Gastroesophageal sphincter (tissue), 4 donors: Measurements from ENCODE around the gene PAPPA. TPM values are rescaled to one million over a fixed set of nuclear protein-coding genes. Genes with fewer than 3 reads are reported as not detected.

Experiments used
- ATAC-seq: fragments of 150-250 bp; one replicate; pipeline ENCODE4 v1.9.1; 2016; ENCODE audit warnings: mild to moderate bottlenecking, moderate library complexity
- H3K27ac ChIP-seq, 4 donors: fragments of 200-600 bp; sonication (generic) in 3 of 4; 1 replicate in 3 of 4; 2 replicates in 1 of 4; pipeline ENCODE4 v1.5.1; 2016 to 2019
- H3K27me3 ChIP-seq: fragments of 200-600 bp; sonication (generic); one replicate; pipeline ENCODE4 v1.5.1; 2019
- H3K36me3 ChIP-seq, 2 donors: fragments of 200-600 bp; sonication (generic); one replicate each; pipeline ENCODE4 v1.5.1; 2019; ENCODE audit warnings: control low read depth in 1 of 2
- H3K4me1 ChIP-seq, 3 donors: fragments of 200-600 bp; sonication (generic); 1 replicate in 2 of 3; 2 replicates in 1 of 3; pipeline ENCODE4 v1.5.1; 2016 to 2019; ENCODE audit warnings: control low read depth in 2 of 3
- H3K4me3 ChIP-seq, 2 donors: fragments of 200-600 bp; sonication (generic); one replicate each; pipeline ENCODE4 v1.5.1; 2019; ENCODE audit warnings: mild to moderate bottlenecking in 1 of 2, moderate library complexity in 1 of 2
- H3K9me3 ChIP-seq, 3 donors: fragments of 200-600 bp; sonication (generic); one replicate each; pipeline ENCODE4 v1.5.1; 2017 to 2019; ENCODE audit warnings: control low read depth in 2 of 3
- CTCF ChIP-seq, 4 experiments: fragments of 200-600 bp in 2 of 4; fragments of 450-650 bp in 2 of 4; sonication (generic) in 1 of 4; IDR thresholded peaks; one replicate each; pipeline ENCODE4 v1.5.1; 2017 to 2019; ENCODE audit warnings: antibody characterized with exemption in 4 of 4, mild to moderate bottlenecking in 2 of 4, moderate library complexity in 2 of 4
- EP300 ChIP-seq: sonication (generic); formaldehyde crosslinking; IDR thresholded peaks from one replicate; pipeline ENCODE4 v1.6.1; 2017; ENCODE audit warnings: antibody characterized with exemption, mild to moderate bottlenecking
- POLR2A ChIP-seq, 2 donors: fragments of 450-650 bp; IDR thresholded peaks; one replicate each; pipeline ENCODE4 v1.6.1; 2017; ENCODE audit warnings: antibody characterized with exemption in 2 of 2, mild to moderate bottlenecking in 2 of 2, moderate library complexity in 1 of 2
- POLR2AphosphoS5 ChIP-seq: sonication (generic); formaldehyde crosslinking; IDR thresholded peaks from one replicate; pipeline ENCODE4 v1.6.1; 2017; ENCODE audit warnings: antibody characterized with exemption
- WGBS, 2 donors: methylation state at CpG; one replicate each; pipeline ENCODE4 v1.1.5; 2018; ENCODE audit warnings: low coverage in 1 of 2; 5-methylcytosine and 5-hydroxymethylcytosine counted together
- total RNA-seq, 4 donors: library from RNA; depleted of rRNA; stranded (reverse); fragments of >200 nt; gene quantifications; one replicate each; pipeline ENCODE4 v1.1.0, GENCODE V29; 2016

Gene PAPPA
- total RNA-seq, 4 donors from 2014 or later = 1.9 to 5.7 (median 3.2) TPM

GRCh38 chr9:116269250-116269649 is 115.7 kb downstream of the PAPPA start:
- Histone ChIP-seq H3K4me3 (no peak overlapping the region), H3K9me3 (no peaks in the 10 kb centered on the region), H3K4me1 (no peaks in the 10 kb centered on the region), H3K27ac (no peak overlapping the region), H3K36me3 (no peaks in the 10 kb centered on the region), H3K27me3 (no peaks in the 10 kb centered on the region)
- 69 to 86% methylated on average over 2 of the region's 2 CpGs for WGBS, 2 donors
- TF ChIP-seq EP300 (no peak), CTCF (IDR thresholded peaks at IDR 0.05) (no peak), POLR2A (IDR thresholded peaks at IDR 0.05) (no peak), POLR2AphosphoS5 (no peak)
- no peak for ATAC-seq

- Histone ChIP-seq H3K4me1 (no peaks in the 10 kb centered on the region), H3K36me3 (no peaks in the 10 kb centered on the region), H3K9me3 (no peaks in the 10 kb centered on the region), H3K27me3 (no peaks in the 10 kb centered on the region), H3K27ac (no peak overlapping the region), H3K4me3 (no peak overlapping the region)
- TF ChIP-seq POLR2A (IDR thresholded peaks at IDR 0.05) = no peak
- ATAC-seq = no peak
- WGBS, 2 donors = 70 to 81% methylated on average over 2 to 3 of the region's 3 CpGs
These were observed 117.0 kb downstream of the PAPPA start for GRCh38 chr9:116270546-116270945.

GRCh38 chr9:116271340-116271739 is 117.7 kb downstream of the PAPPA start:
- Histone ChIP-seq H3K27ac (no peak overlapping the region), H3K4me3 (no peak overlapping the region), H3K9me3 (no peaks in the 10 kb centered on the region), H3K4me1 (no peaks in the 10 kb centered on the region), H3K27me3 (no peaks in the 10 kb centered on the region), H3K36me3 (no peaks in the 10 kb centered on the region)
- ATAC-seq = no peak
- 84% methylated on average over 7 of the region's 7 CpGs for WGBS, 2 donors
- TF ChIP-seq POLR2AphosphoS5 = no peak
- no peak for TF ChIP-seq POLR2A (IDR thresholded peaks at IDR 0.05)
- no peak for TF ChIP-seq CTCF (IDR thresholded peaks at IDR 0.05)
- TF ChIP-seq EP300 = no peak

DNA sequence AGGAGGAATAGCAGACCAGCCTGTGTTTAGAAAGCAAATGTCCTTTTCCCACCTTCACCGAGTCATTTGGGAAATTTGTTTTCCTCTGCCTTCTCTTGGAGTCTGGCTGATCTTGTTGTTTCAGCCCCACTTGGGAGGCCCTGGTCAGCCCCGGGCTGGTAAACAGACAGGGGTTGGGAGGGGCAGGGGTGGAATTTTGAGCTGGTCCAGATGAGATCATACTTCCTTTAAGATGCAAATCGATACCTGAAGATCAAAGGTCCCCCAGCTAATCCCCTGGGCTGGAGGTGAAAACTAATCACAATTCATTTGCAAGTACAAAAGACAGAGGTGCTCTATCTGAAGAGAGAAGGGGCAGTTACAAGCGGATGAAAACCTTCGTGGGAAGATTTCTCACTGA is 118.4 kb downstream of the PAPPA start:
- H3K4me1 ChIP-seq = no peaks in the 10 kb centered on the region
- no peak for TF ChIP-seq EP300
- TF ChIP-seq POLR2A (IDR thresholded peaks at IDR 0.05) = no peak
- TF ChIP-seq CTCF (IDR thresholded peaks at IDR 0.05) = no peak
- no peak for TF ChIP-seq POLR2AphosphoS5
- H3K36me3 ChIP-seq = no peaks in the 10 kb centered on the region
- H3K27me3 ChIP-seq = no peaks in the 10 kb centered on the region
- no peak overlapping the region for H3K27ac ChIP-seq
- no peaks in the 10 kb centered on the region for H3K9me3 ChIP-seq
- ATAC-seq = no peak
- no peak overlapping the region for H3K4me3 ChIP-seq
- WGBS, 2 donors = 45 to 62% methylated on average over 2 to 4 of the region's 5 CpGs

GRCh38 chr9:116274293-116274692 is 120.7 kb downstream of the PAPPA start:
- Histone ChIP-seq H3K4me3 (no peak overlapping the region), H3K27ac (no peak overlapping the region), H3K9me3 (no peaks in the 10 kb centered on the region), H3K36me3 (no peaks in the 10 kb centered on the region), H3K4me1 (no peaks in the 10 kb centered on the region), H3K27me3 (no peaks in the 10 kb centered on the region)
- TF ChIP-seq CTCF (IDR thresholded peaks at IDR 0.05) (no peak), POLR2A (IDR thresholded peaks at IDR 0.05) (no peak), POLR2AphosphoS5 (no peak), EP300 (no peak)
- no peak for ATAC-seq
- WGBS, 2 donors = 40 to 50% methylated on average over 1 to 2 of the region's 2 CpGs
